Breast epithelium (tissue), 3 donors: Measurements from ENCODE around the gene CDYL.

Source experiments
- CTCF ChIP-seq, 3 donors: fragments of 450-650 bp; IDR thresholded peaks; one replicate each; pipeline ENCODE4 v1.5.1; 2016 to 2017; ENCODE audit warnings: antibody characterized with exemption in 3 of 3, mild to moderate bottlenecking in 3 of 3, moderate library complexity in 3 of 3
- POLR2A ChIP-seq: fragments of 450-650 bp; IDR thresholded peaks from one replicate; pipeline ENCODE4 v1.6.1; 2016; ENCODE audit warnings: antibody characterized with exemption, mild to moderate bottlenecking, moderate library complexity
- POLR2AphosphoS5 ChIP-seq, 3 donors: sonication (generic); formaldehyde crosslinking; IDR thresholded peaks; one replicate each; pipeline ENCODE4 v1.6.1; 2017; ENCODE audit warnings: antibody characterized with exemption in 3 of 3

GRCh38 chr6:4801491-4802110 lies 25.4 kb downstream of the CDYL start:
- TF ChIP-seq CTCF (IDR thresholded peaks at IDR 0.05) (no peak), POLR2AphosphoS5 (IDR thresholded peaks at IDR 0.05) (no peak), POLR2A (no peak)
